Measurements from ENCODE around the gene GPR158.
"Not testable (repeated sequence)": the region's sequence is repeated elsewhere in the genome, so short reads cannot be mapped to it uniquely, and the experiment has no call there.

Gene GPR158

DNA sequence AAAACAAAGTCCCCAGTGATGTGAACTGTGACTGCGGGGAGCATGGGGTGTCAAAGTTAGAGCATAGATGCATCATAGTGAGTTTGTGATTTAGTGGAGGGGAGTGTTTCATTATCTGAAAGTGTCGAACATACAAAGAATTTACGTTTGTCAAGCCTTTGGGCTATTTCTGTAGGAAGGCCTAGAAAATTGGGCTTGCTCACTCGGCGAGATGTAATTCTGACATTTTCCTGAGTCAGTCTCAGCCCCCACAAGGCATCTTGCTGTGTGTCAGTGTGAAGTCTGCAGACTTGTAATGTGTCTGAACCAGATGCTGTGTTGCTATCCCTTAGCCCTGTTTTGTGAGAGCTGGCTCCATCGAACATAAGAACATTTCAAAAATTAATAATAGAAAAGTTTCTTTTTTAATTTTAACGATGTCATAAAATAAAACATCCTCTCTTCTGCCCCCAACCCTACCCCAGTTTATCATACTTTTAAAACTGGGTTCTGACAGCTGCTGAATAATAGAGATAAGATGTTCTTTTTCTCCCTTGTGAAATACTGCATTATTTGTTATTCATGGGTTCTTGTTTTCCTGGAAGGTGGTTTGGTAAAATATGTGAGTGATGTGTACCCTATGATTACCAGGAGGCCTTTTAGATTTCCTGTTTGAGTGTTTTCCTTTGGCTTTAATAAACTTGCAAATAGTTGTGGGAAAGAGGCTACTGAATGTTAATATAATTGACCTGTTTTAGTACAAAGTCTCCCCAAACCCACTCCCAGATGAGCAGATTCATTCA lies 207.4 kb downstream of the GPR158 start:
- no peak overlapping the region for H3K4me3 ChIP-seq (ENCODE audit: low read length)
- no peak for TF ChIP-seq ZNF274 (IDR thresholded peaks at IDR 0.05; ENCODE audit: low read depth, low read length)

- not testable (repeated sequence) for H3K4me3 ChIP-seq (ENCODE audit: low read length)
Measured at GRCh38 chr10:25382901-25383300, 208.1 kb downstream of the GPR158 start.

DNA sequence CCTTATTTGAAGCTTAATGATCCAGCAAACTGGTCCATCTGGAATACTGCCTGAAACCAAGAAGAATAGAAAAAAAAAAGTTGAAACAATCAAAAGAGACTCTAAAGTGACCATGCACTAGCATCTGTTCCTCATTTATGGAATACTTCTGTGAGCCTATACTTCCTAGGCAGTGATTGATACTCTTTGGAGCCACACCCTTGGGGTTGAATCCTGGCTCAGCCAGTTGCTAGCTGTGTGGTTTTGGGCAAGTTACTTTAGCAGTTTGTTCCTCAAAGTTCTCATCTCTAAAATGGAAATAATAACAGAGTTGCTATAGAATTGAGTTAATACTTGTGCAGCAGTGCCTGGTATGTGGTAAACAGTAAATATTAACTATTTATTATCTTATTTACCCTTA lies 208.9 kb downstream of the GPR158 start:
- no peak overlapping the region for H3K4me3 ChIP-seq (ENCODE audit: low read length)
- TF ChIP-seq ZNF274 (IDR thresholded peaks at IDR 0.05; ENCODE audit: low read depth, low read length), result no peak

GRCh38 chr10:25384618-25385017 lies 209.8 kb downstream of the GPR158 start:
- no peak for TF ChIP-seq ZNF274 (IDR thresholded peaks at IDR 0.05; ENCODE audit: low read depth, low read length)
- H3K4me3 ChIP-seq (ENCODE audit: low read length), result no peak overlapping the region

DNA sequence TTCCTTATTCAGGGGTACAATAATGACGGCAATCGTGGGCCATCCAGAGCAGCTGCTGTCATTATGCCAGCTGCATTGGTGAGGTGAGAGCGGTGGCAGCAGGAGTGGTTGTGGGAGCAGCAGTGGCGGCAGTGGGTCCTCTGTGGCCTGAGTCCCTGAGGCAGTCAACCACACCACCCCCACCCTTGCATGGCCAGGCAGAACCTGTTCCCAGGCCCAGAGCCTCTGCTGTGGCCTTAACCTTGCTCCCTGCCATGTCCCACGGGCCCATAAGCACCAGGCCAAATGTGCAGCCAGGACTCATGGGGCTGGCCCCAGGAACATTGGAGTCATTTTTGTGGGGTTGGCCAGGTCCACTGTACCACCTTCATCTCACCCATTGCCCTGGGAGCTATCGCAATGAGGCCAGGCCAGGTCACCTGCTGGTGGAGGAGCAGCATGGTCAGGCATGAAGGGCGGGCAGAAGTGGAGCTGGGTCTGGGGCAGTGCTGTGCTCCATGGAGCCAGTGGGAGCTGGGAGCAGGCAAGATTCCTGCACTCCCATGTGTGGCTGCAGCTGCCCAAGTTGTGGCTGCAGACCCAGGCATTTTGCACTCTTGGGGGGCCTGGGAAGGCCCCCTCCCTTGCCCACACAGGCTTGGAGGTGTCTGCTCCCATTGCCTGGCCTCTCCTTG lies 213.5 kb downstream of the GPR158 start:
- no peak for TF ChIP-seq ZNF274 (IDR thresholded peaks at IDR 0.05; ENCODE audit: low read depth, low read length)
- no peak overlapping the region for H3K4me3 ChIP-seq (ENCODE audit: low read length)

DNA sequence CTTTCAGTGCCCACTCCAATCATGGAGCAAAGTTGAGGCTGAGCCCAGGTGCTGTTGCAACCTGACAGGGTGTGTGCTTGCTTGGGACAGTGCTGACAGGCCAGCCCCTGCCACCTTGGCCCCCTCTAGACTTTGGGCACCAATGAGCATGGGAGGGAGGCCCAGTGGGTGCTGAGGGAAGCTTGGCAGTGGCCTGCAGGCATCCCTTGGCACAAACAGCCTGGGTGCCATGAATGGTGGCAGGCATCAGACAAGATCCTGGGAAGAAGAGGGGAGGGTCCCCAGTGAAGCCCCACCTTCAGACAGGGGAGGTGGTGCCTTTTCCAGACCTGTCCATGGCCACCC lies 214.0 kb downstream of the GPR158 start:
- H3K4me3 ChIP-seq (ENCODE audit: low read length), result no peak overlapping the region
- TF ChIP-seq ZNF274 (IDR thresholded peaks at IDR 0.05; ENCODE audit: low read depth, low read length), result no peak

DNA sequence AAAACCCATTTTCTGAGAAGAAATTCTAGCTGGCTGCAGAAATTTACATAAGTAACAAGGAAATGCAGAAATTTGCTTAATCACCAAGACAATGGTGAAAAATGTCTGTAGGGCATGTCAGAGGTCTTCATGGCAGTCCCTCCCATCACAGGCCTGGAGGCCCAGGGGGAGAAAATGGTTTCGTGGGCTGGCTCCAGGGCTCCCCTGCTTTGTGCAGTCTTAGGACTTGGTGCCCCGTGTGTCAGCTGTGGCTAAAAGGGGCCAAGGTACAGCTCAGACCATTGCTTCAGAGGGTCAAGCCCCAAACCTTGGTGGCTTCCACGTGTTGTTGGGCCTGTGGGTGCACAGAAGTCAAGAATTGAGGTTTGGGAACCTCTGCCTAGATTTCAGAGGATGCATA lies 215.9 kb downstream of the GPR158 start:
- TF ChIP-seq ZNF274 (IDR thresholded peaks at IDR 0.05; ENCODE audit: low read depth, low read length), result no peak
- no peak overlapping the region for H3K4me3 ChIP-seq (ENCODE audit: low read length)

DNA sequence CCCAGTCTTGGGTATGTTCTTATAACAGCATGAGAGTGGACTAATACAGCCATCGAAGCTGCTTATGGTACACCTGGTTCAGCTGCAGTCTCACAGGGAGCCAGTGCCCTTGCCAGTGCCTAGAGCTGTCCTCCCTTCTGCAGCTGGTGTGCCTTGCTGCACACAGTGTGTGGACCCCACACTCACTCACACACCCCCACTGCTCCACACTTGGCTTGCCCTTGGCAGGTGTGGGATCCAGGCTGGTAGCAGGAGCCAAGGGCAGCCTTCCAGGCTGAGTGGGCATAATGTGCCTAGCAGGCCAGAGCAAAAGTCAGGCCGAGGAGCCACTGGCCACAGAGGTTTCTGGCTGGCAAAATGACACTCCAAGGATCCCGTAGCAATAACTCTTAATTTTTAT lies 217.3 kb downstream of the GPR158 start:
- no peak overlapping the region for H3K4me3 ChIP-seq (ENCODE audit: low read length)
- no peak for TF ChIP-seq ZNF274 (IDR thresholded peaks at IDR 0.05; ENCODE audit: low read depth, low read length)

DNA sequence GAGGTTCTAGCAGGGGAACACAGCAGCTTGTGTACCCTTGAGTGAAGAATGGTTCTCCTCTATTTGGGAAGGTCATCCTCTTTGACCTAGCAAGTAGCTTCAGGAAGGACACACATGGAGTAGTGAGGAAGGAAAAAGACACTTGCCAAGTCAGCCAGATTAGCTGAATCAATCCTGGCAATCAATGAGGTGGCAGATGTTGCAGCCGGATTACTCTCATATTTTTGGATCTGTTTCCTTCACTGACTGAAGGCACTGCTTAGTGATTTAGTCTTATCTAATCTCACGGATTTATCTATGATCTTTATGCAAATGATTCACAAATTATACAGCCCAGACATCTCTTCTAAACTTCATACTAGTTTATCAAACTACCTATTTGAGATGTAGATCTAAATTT lies 218.8 kb downstream of the GPR158 start:
- no peak for TF ChIP-seq ZNF274 (IDR thresholded peaks at IDR 0.05; ENCODE audit: low read depth, low read length)
- no peak overlapping the region for H3K4me3 ChIP-seq (ENCODE audit: low read length)

DNA sequence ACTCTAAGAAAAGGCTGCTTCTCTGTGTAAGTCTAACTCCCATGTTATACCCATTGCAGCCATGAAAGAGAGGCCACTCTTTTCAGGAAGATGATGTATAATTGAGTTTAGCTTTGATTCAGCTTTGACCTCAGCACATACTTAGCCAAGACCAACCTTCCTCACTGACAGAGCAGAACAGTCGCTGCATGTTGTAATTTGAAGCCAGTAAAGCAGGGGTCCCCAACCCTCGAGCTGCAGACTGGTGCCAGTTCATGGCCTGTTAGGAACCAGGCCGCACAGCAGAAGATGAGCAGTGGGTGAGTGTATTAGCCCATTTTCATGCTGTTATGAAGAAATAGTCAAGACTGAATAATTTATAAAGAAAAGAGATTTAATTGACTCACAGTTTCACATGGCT lies 223.9 kb downstream of the GPR158 start:
- TF ChIP-seq ZNF274 (IDR thresholded peaks at IDR 0.05; ENCODE audit: low read depth, low read length), result no peak
- no peak overlapping the region for H3K4me3 ChIP-seq (ENCODE audit: low read length)

DNA sequence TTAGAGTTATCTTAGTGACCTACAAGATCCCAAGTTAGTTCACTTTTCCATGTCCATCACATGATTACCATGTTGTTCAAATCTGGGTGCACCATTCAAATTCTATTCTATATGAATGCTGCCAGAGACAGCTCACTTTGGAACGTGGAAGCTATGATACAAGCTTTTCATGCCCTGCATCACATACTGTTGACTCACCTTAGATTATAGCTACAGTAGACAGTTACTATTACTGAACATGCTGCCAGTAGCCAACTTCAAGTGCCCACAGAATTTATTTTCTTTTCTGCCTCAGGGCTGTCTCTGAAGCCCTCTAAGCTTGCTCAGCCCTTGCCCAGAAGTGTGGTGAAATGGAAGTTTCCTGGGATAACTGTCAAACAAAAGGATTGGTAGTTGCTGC lies 231.1 kb downstream of the GPR158 start:
- H3K4me3 ChIP-seq (ENCODE audit: low read length), result no peak overlapping the region
- TF ChIP-seq ZNF274 (IDR thresholded peaks at IDR 0.05; ENCODE audit: low read depth, low read length), result no peak

GRCh38 chr10:25417611-25418010 lies 242.8 kb downstream of the GPR158 start:
- H3K4me3 ChIP-seq (ENCODE audit: low read length), result no peak overlapping the region
- TF ChIP-seq ZNF274 (IDR thresholded peaks at IDR 0.05; ENCODE audit: low read depth, low read length), result no peak

GRCh38 chr10:25425776-25426175 lies 251.0 kb downstream of the GPR158 start:
- H3K4me3 ChIP-seq (ENCODE audit: low read length), result no peak overlapping the region
- TF ChIP-seq ZNF274 (IDR thresholded peaks at IDR 0.05; ENCODE audit: low read depth, low read length), result no peak

GRCh38 chr10:25436431-25436830 lies 261.6 kb downstream of the GPR158 start:
- no peak for TF ChIP-seq ZNF274 (IDR thresholded peaks at IDR 0.05; ENCODE audit: low read depth, low read length)
- H3K4me3 ChIP-seq (ENCODE audit: low read length), result no peak overlapping the region

GRCh38 chr10:25441270-25441669 lies 266.5 kb downstream of the GPR158 start:
- H3K4me3 ChIP-seq (ENCODE audit: low read length), result no peak overlapping the region
- no peak for TF ChIP-seq ZNF274 (IDR thresholded peaks at IDR 0.05; ENCODE audit: low read depth, low read length)

GRCh38 chr10:25444266-25444665 lies 269.5 kb downstream of the GPR158 start:
- H3K4me3 ChIP-seq (ENCODE audit: low read length), result no peak overlapping the region
- TF ChIP-seq ZNF274 (IDR thresholded peaks at IDR 0.05; ENCODE audit: low read depth, low read length), result no peak

All from GM08714 (cell line).